NB4 (cell line): Measurements from ENCODE around the gene BCAN.

ENCODE experiments used
- POLR2A ChIP-seq: IDR thresholded peaks from 2 replicates; pipeline ENCODE4 v1.6.1; 2011; ENCODE audit warnings: mild to moderate bottlenecking; ENCODE audit not compliant: insufficient read length; ENCODE audit errors: extremely low read depth
- TF ChIP-seq, protein P1 (sequence below): IDR thresholded peaks from one replicate; pipeline ENCODE4 v1.5.1; 2012; ENCODE audit warnings: low read depth, low read length
- TF ChIP-seq, protein P2 (sequence below): IDR thresholded peaks from 2 replicates; pipeline ENCODE4 v1.6.1; 2011; ENCODE audit warnings: low read depth, low read length

DNA sequence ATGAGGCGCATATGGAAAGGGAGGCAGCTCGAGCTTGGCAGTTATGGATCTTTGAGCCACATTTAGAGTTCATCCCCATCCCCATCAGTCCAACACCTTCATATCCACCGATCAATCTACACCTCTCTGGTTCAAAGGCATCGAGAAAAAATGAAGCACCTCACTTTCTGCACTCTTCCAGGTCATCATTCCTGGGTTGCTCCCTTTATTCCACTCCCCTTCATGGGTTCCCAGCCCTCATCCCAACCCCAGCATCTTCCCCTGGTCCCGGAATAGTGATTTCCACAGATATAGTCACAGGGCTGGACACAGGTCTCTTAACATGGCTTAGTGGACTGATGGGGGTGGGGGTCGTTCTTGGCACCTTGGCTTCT is 22.3 kb upstream of the BCAN start:
- TF ChIP-seq, protein P1, sequence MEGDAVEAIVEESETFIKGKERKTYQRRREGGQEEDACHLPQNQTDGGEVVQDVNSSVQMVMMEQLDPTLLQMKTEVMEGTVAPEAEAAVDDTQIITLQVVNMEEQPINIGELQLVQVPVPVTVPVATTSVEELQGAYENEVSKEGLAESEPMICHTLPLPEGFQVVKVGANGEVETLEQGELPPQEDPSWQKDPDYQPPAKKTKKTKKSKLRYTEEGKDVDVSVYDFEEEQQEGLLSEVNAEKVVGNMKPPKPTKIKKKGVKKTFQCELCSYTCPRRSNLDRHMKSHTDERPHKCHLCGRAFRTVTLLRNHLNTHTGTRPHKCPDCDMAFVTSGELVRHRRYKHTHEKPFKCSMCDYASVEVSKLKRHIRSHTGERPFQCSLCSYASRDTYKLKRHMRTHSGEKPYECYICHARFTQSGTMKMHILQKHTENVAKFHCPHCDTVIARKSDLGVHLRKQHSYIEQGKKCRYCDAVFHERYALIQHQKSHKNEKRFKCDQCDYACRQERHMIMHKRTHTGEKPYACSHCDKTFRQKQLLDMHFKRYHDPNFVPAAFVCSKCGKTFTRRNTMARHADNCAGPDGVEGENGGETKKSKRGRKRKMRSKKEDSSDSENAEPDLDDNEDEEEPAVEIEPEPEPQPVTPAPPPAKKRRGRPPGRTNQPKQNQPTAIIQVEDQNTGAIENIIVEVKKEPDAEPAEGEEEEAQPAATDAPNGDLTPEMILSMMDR: no peak
- TF ChIP-seq POLR2A: no peak
- TF ChIP-seq, protein P2, sequence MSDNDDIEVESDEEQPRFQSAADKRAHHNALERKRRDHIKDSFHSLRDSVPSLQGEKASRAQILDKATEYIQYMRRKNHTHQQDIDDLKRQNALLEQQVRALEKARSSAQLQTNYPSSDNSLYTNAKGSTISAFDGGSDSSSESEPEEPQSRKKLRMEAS: no peak
